Panc1 (cell line): ENCODE data around the gene FAHD2A. TPM values are rescaled to one million over a fixed set of nuclear protein-coding genes. Genes with fewer than 3 reads are reported as not detected.

Experiments used
- ATAC-seq: fragments of 200-7000 bp; cut with Tn5 transposase; 2 replicates; pipeline ENCODE4 v1.9.1; 2020; ENCODE audit warnings: mild to moderate bottlenecking, moderate library complexity
- BruUV-seq: library from RNA; stranded (reverse); fragments of 400-500 nt; replicated peaks from 2 replicates; lab custom pipeline; 2021; lab: Mats Ljungman, UMichigan
- CTCF ChIA-PET: fragments of 300-600 bp; sonication (Branson Sonifier 250); formaldehyde crosslinking; loops from one replicate; lab custom pipeline; 2022; ENCODE audit warnings: antibody characterized with exemption; lab: Charles Lee
- POLR2A ChIA-PET: fragments of 300-600 bp; sonication (Branson Sonifier 250); formaldehyde crosslinking; loops from one replicate; lab custom pipeline; 2022; ENCODE audit warnings: antibody characterized with exemption; lab: Charles Lee
- DNase-seq: peaks from one replicate; pipeline ENCODE4 v3.0.0-alpha.2; 2010; ENCODE audit warnings: low read depth, low spot score
- H3K27ac ChIP-seq: 2 replicates; pipeline ENCODE4 v1.5.1; 2011; ENCODE audit warnings: mild to moderate bottlenecking, low read length, inconsistent platforms
- H3K27me3 ChIP-seq: fragments of 200-500 bp; sonication (Bioruptor generic); 2 replicates; pipeline ENCODE4 v1.6.0; 2014; ENCODE audit warnings: low read length, inconsistent platforms; ENCODE audit not compliant: control insufficient read depth, insufficient read depth
- H3K36me3 ChIP-seq: fragments of 200-500 bp; sonication (Bioruptor generic); 2 replicates; pipeline ENCODE4 v1.5.1; 2014; ENCODE audit warnings: inconsistent platforms, mild to moderate bottlenecking, low read length, moderate library complexity; ENCODE audit not compliant: control insufficient read depth, insufficient read depth
- H3K4me1 ChIP-seq: 2 replicates; pipeline ENCODE4 v1.5.1; 2011; ENCODE audit warnings: inconsistent platforms, mild to moderate bottlenecking, low read length, moderate library complexity; ENCODE audit not compliant: control insufficient read depth, insufficient read depth
- H3K4me3 ChIP-seq, 2 experiments: 2 replicates each; pipeline ENCODE4 v1.5.1; 2011 to 2012; ENCODE audit warnings: low read depth in 2 of 2, low read length in 2 of 2, mild to moderate bottlenecking in 2 of 2, inconsistent platforms in 1 of 2, moderate library complexity in 1 of 2
- H3K9me3 ChIP-seq: fragments of 200-500 bp; sonication (Bioruptor generic); 2 replicates; pipeline ENCODE4 v1.5.1; 2014; ENCODE audit warnings: low read depth, mild to moderate bottlenecking, inconsistent platforms, low read length, moderate library complexity; ENCODE audit not compliant: control insufficient read depth, insufficient read depth
- CTCF ChIP-seq: fragments of 450-650 bp; IDR thresholded peaks from 2 replicates; pipeline ENCODE4 v1.5.1; 2017; ENCODE audit warnings: mild to moderate bottlenecking
- POLR2AphosphoS5 ChIP-seq: IDR thresholded peaks from 2 replicates; pipeline ENCODE4 v1.6.1; 2012; ENCODE audit warnings: mild to moderate bottlenecking, low read depth, low read length, moderate library complexity
- REST ChIP-seq, 2 experiments: IDR thresholded peaks; 2 replicates each; pipeline ENCODE4 v1.6.1; 2011 to 2012; ENCODE audit warnings: low read depth in 2 of 2, control low read depth in 1 of 2, low read length in 1 of 2, mild to moderate bottlenecking in 1 of 2, moderate library complexity in 1 of 2; ENCODE audit not compliant: insufficient read depth in 1 of 2
- SIN3A ChIP-seq: IDR thresholded peaks from 2 replicates; pipeline ENCODE4 v1.6.1; 2012; ENCODE audit warnings: low read depth, mild to moderate bottlenecking, low read length, moderate library complexity, borderline replicate concordance; ENCODE audit not compliant: insufficient read depth
- TCF7L2 ChIP-seq: IDR thresholded peaks from 2 replicates; pipeline ENCODE4 v1.6.1; 2011; ENCODE audit warnings: mild to moderate bottlenecking, low read depth, low read length, inconsistent platforms
- in situ Hi-C: cut with HindIII; loops from 2 replicates; pipeline ENCODE4 v1.10.0; 2016; ENCODE audit warnings: low sequenced_read_pairs, low pct_unique_long_range_greater_than_20kb
- intact Hi-C: fragments of 100-400 bp; cut with micrococcal nuclease; formaldehyde crosslinking; loops from one replicate; pipeline ENCODE4 v1.10.0; 2022; ENCODE audit not compliant: unreplicated experiment
- total RNA-seq: library from RNA; stranded (reverse); gene quantifications from one replicate; pipeline ENCODE4 v1.2.1, GENCODE V29; 2021; ENCODE audit not compliant: unreplicated experiment

Gene FAHD2A
- total RNA-seq, 1 experiment from 2014 or later, result 17.2 TPM

GRCh38 chr2:95382686-95383634, 19.5 kb upstream of the FAHD2A start:
- no peaks in the 10 kb centered on the region for H3K9me3 ChIP-seq
- H3K27ac ChIP-seq, result no peak overlapping the region
- POLR2A ChIA-PET, result no interaction called here
- no peaks in the 10 kb centered on the region for H3K27me3 ChIP-seq
- intact Hi-C loops (no loop called here), in situ Hi-C loops (no loop called here)
- TF ChIP-seq REST (IDR thresholded peaks at IDR 0.05; ENCODE audit: insufficient read depth in 1 of 2, low read depth in 2 of 2, low read length in 1 of 2) (no peak), POLR2AphosphoS5 (no peak), CTCF (no peak), SIN3A (no peak), TCF7L2 (no peak)
- H3K36me3 ChIP-seq, result no peaks in the 10 kb centered on the region
- no peak overlapping the region for H3K4me3 ChIP-seq
- no peaks in the 10 kb centered on the region for H3K4me1 ChIP-seq
- no TSS peak for BruUV-seq
- DNase-seq, result no peak
- CTCF ChIA-PET, result interaction anchor here (0.7 kb wide), 1 partner anchor 151 kb away, joined by 3 read pairs; no protein-coding TSS in a partner anchor
- ATAC-seq, result no peak

GRCh38 chr2:95383635-95384027, 18.9 kb upstream of the FAHD2A start:
- Histone ChIP-seq H3K4me3 (no peak overlapping the region), H3K27me3 (no peaks in the 10 kb centered on the region), H3K9me3 (no peaks in the 10 kb centered on the region), H3K36me3 (no peaks in the 10 kb centered on the region), H3K4me1 (no peaks in the 10 kb centered on the region), H3K27ac (no peak overlapping the region)
- ChIA-PET POLR2A (no interaction called here), CTCF (interaction anchor here (0.7 kb wide), 1 partner anchor 152 kb away, joined by 3 read pairs; no protein-coding TSS in a partner anchor)
- ATAC-seq, result no peak
- TF ChIP-seq CTCF, result no peak
- TF ChIP-seq REST (IDR thresholded peaks at IDR 0.05; ENCODE audit: insufficient read depth in 1 of 2, low read depth in 2 of 2, low read length in 1 of 2), result no peak
- TF ChIP-seq SIN3A, result no peak
- in situ Hi-C loops (no loop called here), intact Hi-C loops (no loop called here)
- no peak for DNase-seq
- no TSS peak for BruUV-seq
